Testis (tissue), 3 donors: ENCODE measurements around the gene KIF27. TPM values are rescaled to one million over a fixed set of nuclear protein-coding genes. Genes with fewer than 3 reads are reported as not detected.

Source experiments
- DNase-seq: peaks from one replicate; pipeline ENCODE4 v3.0.0-alpha.2; 2019
- H3K27ac ChIP-seq, 2 donors: fragments of 200-600 bp; sonication (generic); one replicate each; pipeline ENCODE4 v1.5.1; 2019
- H3K27me3 ChIP-seq: fragments of 200-600 bp; sonication (generic); one replicate; pipeline ENCODE4 v1.5.1; 2019
- H3K36me3 ChIP-seq: fragments of 200-600 bp; sonication (generic); one replicate; pipeline ENCODE4 v1.5.1; 2017; ENCODE audit warnings: low read depth; ENCODE audit errors: missing control alignments
- H3K4me1 ChIP-seq: fragments of 200-600 bp; sonication (generic); one replicate; pipeline ENCODE4 v1.5.1; 2019
- H3K4me3 ChIP-seq, 2 donors: fragments of 200-600 bp; sonication (generic); one replicate each; pipeline ENCODE4 v1.5.1; 2017 to 2019
- H3K9me3 ChIP-seq: fragments of 200-600 bp; sonication (generic); one replicate; pipeline ENCODE4 v1.5.1; 2017
- CTCF ChIP-seq, 3 experiments: fragments of 450-650 bp in 2 of 3; fragments of 200-600 bp in 1 of 3; sonication (generic) in 1 of 3; IDR thresholded peaks; one replicate each; pipeline ENCODE4 v1.5.1; 2016 to 2019; ENCODE audit warnings: antibody characterized with exemption in 3 of 3, mild to moderate bottlenecking in 2 of 3, moderate library complexity in 1 of 3
- POLR2A ChIP-seq: fragments of 450-650 bp; IDR thresholded peaks from one replicate; pipeline ENCODE4 v1.6.1; 2017; ENCODE audit warnings: antibody characterized with exemption, mild to moderate bottlenecking, moderate library complexity
- WGBS, 2 donors: methylation state at CpG; one replicate each; pipeline ENCODE4 v1.1.5; 2018; 5-methylcytosine and 5-hydroxymethylcytosine counted together
- intact Hi-C: fragments of 100-400 bp; cut with DNase I; formaldehyde crosslinking; loops from one replicate; pipeline ENCODE4 v1.15.1; 2023; ENCODE audit warnings: low total_unique reads
- polyA plus RNA-seq: library from polyadenylated mRNA; stranded (reverse); fragments of 350-450 nt; fragmentation: Illumina TruSeq; extraction: RNeasy Lipid Tissue Mini Kit (QIAGEN cat#74804); gene quantifications from one replicate; pipeline ENCODE4 v1.2.3, GENCODE V29; 2014; ENCODE audit warnings: low read depth, low replicate concordance; ENCODE audit not compliant: insufficient read depth
- total RNA-seq, 2 donors: library from RNA; depleted of rRNA; stranded (reverse); fragments of >200 nt; gene quantifications; one replicate each; pipeline ENCODE4 v1.2.3, GENCODE V29; 2016

KIF27 gene
- total and polyA plus RNA-seq, 3 donors from 2014 or later: 16.1 to 29.4 (median 22.5) TPM

GRCh38 chr9:83965350-83966208, 44.3 kb upstream of the KIF27 start:
- Histone ChIP-seq H3K27me3 (no peaks in the 10 kb centered on the region), H3K9me3 (no peaks in the 10 kb centered on the region), H3K4me3 (no peak overlapping the region), H3K4me1 (no peaks in the 10 kb centered on the region), H3K27ac (no peak overlapping the region), H3K36me3 (no peaks in the 10 kb centered on the region)
- no peak for DNase-seq
- intact Hi-C loops: no loop called here
- 56 to 73% methylated on average over 11 of the region's 11 CpGs for WGBS, 2 donors
- TF ChIP-seq POLR2A: no peak
- no peak for TF ChIP-seq CTCF (IDR thresholded peaks at IDR 0.05)

- Histone ChIP-seq H3K4me3 (no peak overlapping the region), H3K36me3 (no peaks in the 10 kb centered on the region), H3K27ac (no peak overlapping the region), H3K4me1 (no peaks in the 10 kb centered on the region), H3K9me3 (no peaks in the 10 kb centered on the region), H3K27me3 (no peaks in the 10 kb centered on the region)
- intact Hi-C loops: no loop called here
- TF ChIP-seq CTCF (IDR thresholded peaks at IDR 0.05) (no peak), POLR2A (no peak)
- DNase-seq: no peak
- whole genome bisulfite sequencing, 2 donors: 58 to 69% methylated on average over 2 of the region's 2 CpGs
Measured at GRCh38 chr9:83964973-83965349, 43.7 kb upstream of the KIF27 start.

- 79 to 81% methylated on average over 3 of the region's 3 CpGs for WGBS, 2 donors
- no peak for TF ChIP-seq POLR2A
- no peak for TF ChIP-seq CTCF (IDR thresholded peaks at IDR 0.05)
- H3K36me3 ChIP-seq: no peaks in the 10 kb centered on the region
- H3K4me3 ChIP-seq: no peak overlapping the region
- H3K9me3 ChIP-seq: no peaks in the 10 kb centered on the region
- DNase-seq: no peak
- no peak overlapping the region for H3K27ac ChIP-seq
- intact Hi-C loops: no loop called here
- H3K27me3 ChIP-seq: no peaks in the 10 kb centered on the region
- peaks cover 2% of the 10 kb centered on the region for H3K4me1 ChIP-seq
Measured at GRCh38 chr9:83962165-83962564, 40.9 kb upstream of the KIF27 start.

GRCh38 chr9:83960991-83961390, 39.8 kb upstream of the KIF27 start:
- intact Hi-C loops: no loop called here
- TF ChIP-seq CTCF (IDR thresholded peaks at IDR 0.05) (no peak), POLR2A (no peak)
- Histone ChIP-seq H3K36me3 (no peaks in the 10 kb centered on the region), H3K27me3 (no peaks in the 10 kb centered on the region), H3K27ac (no peak overlapping the region), H3K9me3 (no peaks in the 10 kb centered on the region), H3K4me1 (peaks cover 3% of the 10 kb centered on the region), H3K4me3 (no peak overlapping the region)
- 89 to 93% methylated on average over 5 of the region's 5 CpGs for WGBS, 2 donors
- DNase-seq: no peak

GRCh38 chr9:83959061-83959460, 37.8 kb upstream of the KIF27 start:
- TF ChIP-seq POLR2A: no peak
- TF ChIP-seq CTCF (IDR thresholded peaks at IDR 0.05): no peak

More at GRCh38 chr9:83959061-83959460, 37.8 kb upstream of the KIF27 start:
- no peaks in the 10 kb centered on the region for H3K9me3 ChIP-seq
- H3K36me3 ChIP-seq: no peaks in the 10 kb centered on the region
- peaks cover 11% of the 10 kb centered on the region for H3K4me1 ChIP-seq
- no peaks in the 10 kb centered on the region for H3K27me3 ChIP-seq
- H3K27ac ChIP-seq: no peak overlapping the region
- DNase-seq: no peak
- no peak overlapping the region for H3K4me3 ChIP-seq
- 51 to 58% methylated on average over 4 of the region's 4 CpGs for WGBS, 2 donors
- intact Hi-C loops: no loop called here
